ENCODE data around the gene PDXK. TPM values are rescaled to one million over a fixed set of nuclear protein-coding genes. Genes with fewer than 3 reads are reported as not detected.

PDXK gene
- total and polyA plus RNA-seq, 9 of the 15 experiments (the other 6 are each of a cell fraction or from before 2014, with no cell fraction given), result 5.6 to 162 (median 76.5) TPM

DNA sequence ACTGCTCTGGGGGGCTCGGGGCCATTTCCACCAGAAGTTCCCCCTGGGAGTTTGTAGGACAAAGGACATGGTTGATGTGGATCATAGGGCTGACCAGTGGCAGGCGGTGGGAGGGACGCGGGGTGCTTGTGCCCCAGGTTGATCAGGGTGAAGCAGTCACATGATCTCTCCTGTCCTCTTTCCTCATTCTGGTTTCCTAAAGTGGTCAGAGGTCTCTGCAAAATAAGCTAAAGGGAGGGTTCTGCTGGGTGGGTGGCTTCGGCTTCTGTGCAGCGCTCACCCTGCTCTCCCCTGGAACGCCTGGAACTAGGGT, 9.2 kb downstream of the PDXK start (continued):
- TF ChIP-seq, protein P1, sequence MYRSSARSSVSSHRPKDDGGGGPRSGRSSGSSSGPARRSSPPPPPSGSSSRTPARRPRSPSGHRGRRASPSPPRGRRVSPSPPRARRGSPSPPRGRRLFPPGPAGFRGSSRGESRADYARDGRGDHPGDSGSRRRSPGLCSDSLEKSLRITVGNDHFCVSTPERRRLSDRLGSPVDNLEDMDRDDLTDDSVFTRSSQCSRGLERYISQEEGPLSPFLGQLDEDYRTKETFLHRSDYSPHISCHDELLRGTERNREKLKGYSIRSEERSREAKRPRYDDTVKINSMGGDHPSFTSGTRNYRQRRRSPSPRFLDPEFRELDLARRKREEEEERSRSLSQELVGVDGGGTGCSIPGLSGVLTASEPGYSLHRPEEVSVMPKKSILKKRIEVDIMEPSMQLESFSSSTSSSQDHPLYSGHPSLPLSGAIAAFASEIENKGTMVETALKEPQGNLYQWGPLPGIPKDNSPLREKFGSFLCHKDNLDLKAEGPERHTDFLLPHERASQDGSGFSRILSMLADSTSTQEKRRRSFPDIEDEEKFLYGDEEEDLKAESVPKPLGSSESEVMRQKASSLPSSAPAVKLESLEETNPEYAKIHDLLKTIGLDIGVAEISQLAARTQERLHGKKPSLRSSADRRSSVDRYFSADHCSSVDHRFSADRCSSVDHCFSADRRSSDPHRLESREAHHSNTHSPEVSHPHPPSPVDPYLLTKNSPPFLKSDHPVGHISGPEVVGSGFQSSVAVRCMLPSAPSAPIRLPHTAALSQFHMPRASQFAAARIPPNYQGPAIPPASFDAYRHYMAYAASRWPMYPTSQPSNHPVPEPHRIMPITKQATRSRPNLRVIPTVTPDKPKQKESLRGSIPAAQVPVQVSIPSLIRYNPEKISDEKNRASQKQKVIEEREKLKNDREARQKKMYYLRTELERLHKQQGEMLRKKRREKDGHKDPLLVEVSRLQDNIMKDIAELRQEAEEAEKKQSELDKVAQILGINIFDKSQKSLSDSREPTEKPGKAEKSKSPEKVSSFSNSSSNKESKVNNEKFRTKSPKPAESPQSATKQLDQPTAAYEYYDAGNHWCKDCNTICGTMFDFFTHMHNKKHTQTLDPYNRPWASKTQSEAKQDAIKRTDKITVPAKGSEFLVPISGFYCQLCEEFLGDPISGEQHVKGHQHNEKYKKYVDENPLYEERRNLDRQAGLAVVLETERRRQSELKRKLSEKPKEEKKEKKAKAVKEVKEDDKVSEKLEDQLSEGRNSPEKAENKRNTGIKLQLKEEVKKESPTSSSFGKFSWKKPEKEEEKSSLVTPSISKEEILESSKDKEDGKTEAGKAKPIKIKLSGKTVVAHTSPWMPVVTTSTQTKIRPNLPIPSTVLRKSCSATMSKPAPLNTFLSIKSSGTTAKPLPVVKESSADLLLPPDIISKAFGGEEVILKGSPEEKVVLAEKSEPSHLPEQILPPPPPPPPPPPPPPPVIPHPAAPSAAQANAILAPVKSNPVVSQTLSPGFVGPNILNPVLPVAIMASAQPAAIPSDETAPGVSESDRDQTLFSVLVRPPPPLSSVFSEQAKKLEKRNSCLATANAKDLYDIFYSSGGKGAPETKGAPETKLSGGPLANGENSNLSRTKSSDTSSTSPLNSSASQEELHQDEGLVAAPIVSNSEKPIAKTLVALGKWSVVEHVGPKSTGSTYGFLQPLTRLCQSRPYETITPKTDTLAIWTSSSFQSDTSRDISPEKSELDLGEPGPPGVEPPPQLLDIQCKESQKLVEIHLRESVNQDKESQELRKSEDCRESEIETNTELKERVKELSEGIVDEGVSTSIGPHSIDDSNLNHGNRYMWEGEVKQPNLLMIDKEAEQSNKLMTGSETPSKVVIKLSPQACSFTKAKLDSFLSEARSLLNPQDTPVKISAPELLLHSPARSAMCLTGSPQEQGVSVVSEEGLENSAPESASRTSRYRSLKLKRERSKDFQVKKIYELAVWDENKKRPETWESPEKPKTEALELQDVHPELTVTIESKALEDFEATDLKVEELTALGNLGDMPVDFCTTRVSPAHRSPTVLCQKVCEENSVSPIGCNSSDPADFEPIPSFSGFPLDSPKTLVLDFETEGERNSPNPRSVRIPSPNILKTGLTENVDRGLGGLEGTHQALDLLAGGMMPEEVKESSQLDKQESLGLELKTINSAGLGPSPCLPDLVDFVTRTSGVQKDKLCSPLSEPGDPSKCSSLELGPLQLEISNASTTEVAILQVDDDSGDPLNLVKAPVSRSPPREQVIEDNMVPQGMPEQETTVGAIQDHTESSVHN (IDR thresholded peaks at IDR 0.05; ENCODE audit: borderline replicate concordance in 1 of 2, low read depth in 1 of 2), result no peak
- TF ChIP-seq SIRT6 (IDR thresholded peaks at IDR 0.05; ENCODE audit: low read depth, low read length) (no peak), ZNF444 (CRISPR knock-in tag; IDR thresholded peaks at IDR 0.05) (no peak), ZSCAN32 (CRISPR knock-in tag; IDR thresholded peaks at IDR 0.05) (0 out of 2 replicates have a peak, but pooled peaks have one; percentile 27), ZNF695 (CRISPR knock-in tag; IDR thresholded peaks at IDR 0.05) (0 out of 2 replicates have a peak, but pooled peaks have one; percentile 26), ARID2 (IDR thresholded peaks at IDR 0.05) (no peak), MAFF (IDR thresholded peaks at IDR 0.05; ENCODE audit: low read length) (no peak), KAT7 (CRISPR knock-in tag; IDR thresholded peaks at IDR 0.05; ENCODE audit: borderline replicate concordance) (peak; percentile 91; the same call in 1 of the 2 replicates), PHTF2 (CRISPR knock-in tag; IDR thresholded peaks at IDR 0.05) (no peak), TCFL5 (CRISPR knock-in tag; conservative IDR thresholded peaks at IDR 0.05) (no peak), NR3C1 (CRISPR knock-in tag; IDR thresholded peaks at IDR 0.05) (no peak), HCFC1 (IDR thresholded peaks at IDR 0.05; ENCODE audit: low read depth, low read length) (no peak), TRIM24 (IDR thresholded peaks at IDR 0.05) (no peak), THRAP3 (IDR thresholded peaks at IDR 0.05; ENCODE audit: borderline replicate concordance) (no peak), CEBPB (tag; IDR thresholded peaks at IDR 0.05) (0 out of 2 replicates have a peak, but pooled peaks have one; percentile 17), CBFA2T3 (IDR thresholded peaks at IDR 0.05) (no peak), ZNF184 (CRISPR knock-in tag; IDR thresholded peaks at IDR 0.05) (no peak), CBX1 (IDR thresholded peaks at IDR 0.05; ENCODE audit: low read depth) (no peak), PHF21A (IDR thresholded peaks at IDR 0.05; ENCODE audit: borderline replicate concordance, low read depth) (no peak), TOE1 (IDR thresholded peaks at IDR 0.05; ENCODE audit: borderline replicate concordance) (peak; percentile 96), TOE1 (CRISPR knock-in tag; IDR thresholded peaks at IDR 0.05; ENCODE audit: borderline replicate concordance, low read depth) (no peak), ZFP1 (CRISPR knock-in tag; IDR thresholded peaks at IDR 0.05) (0 out of 2 replicates have a peak, but pooled peaks have one; percentile 44)
- TF ChIP-seq, protein P2, sequence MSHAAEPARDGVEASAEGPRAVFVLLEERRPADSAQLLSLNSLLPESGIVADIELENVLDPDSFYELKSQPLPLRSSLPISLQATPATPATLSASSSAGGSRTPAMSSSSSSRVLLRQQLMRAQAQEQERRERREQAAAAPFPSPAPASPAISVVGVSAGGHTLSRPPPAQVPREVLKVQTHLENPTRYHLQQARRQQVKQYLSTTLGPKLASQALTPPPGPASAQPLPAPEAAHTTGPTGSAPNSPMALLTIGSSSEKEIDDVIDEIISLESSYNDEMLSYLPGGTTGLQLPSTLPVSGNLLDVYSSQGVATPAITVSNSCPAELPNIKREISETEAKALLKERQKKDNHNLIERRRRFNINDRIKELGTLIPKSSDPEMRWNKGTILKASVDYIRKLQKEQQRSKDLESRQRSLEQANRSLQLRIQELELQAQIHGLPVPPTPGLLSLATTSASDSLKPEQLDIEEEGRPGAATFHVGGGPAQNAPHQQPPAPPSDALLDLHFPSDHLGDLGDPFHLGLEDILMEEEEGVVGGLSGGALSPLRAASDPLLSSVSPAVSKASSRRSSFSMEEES (CRISPR knock-in tag; IDR thresholded peaks at IDR 0.05), result peak; percentile 97

Measured in K562 (cell line).